GM23338 (cell line): ENCODE results near the gene GRID2.

Experiments
- EZH2 ChIP-seq: fragments of 200-600 bp; sonication (generic); IDR thresholded peaks from one replicate; pipeline ENCODE4 v1.8.0; 2017; ENCODE audit warnings: antibody characterized with exemption, mild to moderate bottlenecking, low read depth; ENCODE audit not compliant: unreplicated experiment
- EZH2phosphoT487 ChIP-seq: fragments of 200-600 bp; sonication (generic); IDR thresholded peaks from one replicate; pipeline ENCODE4 v1.8.1; 2018; ENCODE audit warnings: antibody characterized with exemption; ENCODE audit not compliant: unreplicated experiment
- JUNB ChIP-seq: IDR thresholded peaks from one replicate; pipeline ENCODE4 v1.6.1; 2016; ENCODE audit warnings: antibody characterized with exemption; ENCODE audit not compliant: unreplicated experiment
- ZNF331 ChIP-seq: fragments of 250-450 bp; sonication (Bioruptor Pico); IDR thresholded peaks from 2 replicates; pipeline ENCODE4 v1.5.0; 2020; ENCODE audit warnings: low read depth, mild to moderate bottlenecking, moderate library complexity
- TF ChIP-seq, protein P1 (sequence below), 2 experiments: fragments of 200-600 bp in 1 of 2; sonication (generic) in 1 of 2; conservative IDR thresholded peaks; 2 replicates each; pipeline versions ENCODE4 v1.5.1 to v1.6.1; 2016 to 2017; ENCODE audit warnings: antibody characterized with exemption in 2 of 2, low read depth in 2 of 2, mild to moderate bottlenecking in 2 of 2, moderate library complexity in 1 of 2
- TF ChIP-seq, protein P2 (sequence below): IDR thresholded peaks from one replicate; pipeline ENCODE4 v1.6.1; 2018; ENCODE audit warnings: antibody characterized with exemption; ENCODE audit not compliant: unreplicated experiment

DNA sequence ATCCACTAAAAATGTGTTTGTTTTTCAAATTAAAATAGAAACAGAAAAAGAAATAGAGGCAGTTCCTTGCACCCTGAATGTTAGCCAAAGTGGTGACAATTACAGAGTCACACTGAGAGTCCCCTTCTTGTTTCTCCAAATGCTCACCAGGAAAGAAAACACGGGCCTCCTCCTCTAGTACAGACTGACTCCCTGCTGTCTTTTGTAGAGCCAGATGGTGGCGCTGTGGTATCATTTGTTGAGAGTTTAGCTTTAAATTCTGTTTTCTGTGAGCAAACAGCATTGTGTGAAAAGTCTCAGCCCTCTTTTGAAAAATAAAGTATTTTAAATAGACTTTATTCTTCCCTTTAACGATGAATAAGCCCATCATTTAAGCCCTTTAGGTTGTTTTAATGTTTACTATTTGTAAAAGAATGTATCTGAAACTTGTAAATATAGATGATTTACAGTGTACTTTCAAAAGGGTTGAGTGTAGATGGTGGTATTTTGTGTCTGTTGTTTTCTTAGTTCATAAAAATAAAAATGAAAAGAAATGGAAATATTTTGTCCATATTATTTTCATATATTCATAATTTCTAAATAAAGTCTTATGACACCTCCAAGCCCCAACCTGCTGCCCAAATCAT is 1487.9 kb downstream of the GRID2 start:
- TF ChIP-seq, protein P1, sequence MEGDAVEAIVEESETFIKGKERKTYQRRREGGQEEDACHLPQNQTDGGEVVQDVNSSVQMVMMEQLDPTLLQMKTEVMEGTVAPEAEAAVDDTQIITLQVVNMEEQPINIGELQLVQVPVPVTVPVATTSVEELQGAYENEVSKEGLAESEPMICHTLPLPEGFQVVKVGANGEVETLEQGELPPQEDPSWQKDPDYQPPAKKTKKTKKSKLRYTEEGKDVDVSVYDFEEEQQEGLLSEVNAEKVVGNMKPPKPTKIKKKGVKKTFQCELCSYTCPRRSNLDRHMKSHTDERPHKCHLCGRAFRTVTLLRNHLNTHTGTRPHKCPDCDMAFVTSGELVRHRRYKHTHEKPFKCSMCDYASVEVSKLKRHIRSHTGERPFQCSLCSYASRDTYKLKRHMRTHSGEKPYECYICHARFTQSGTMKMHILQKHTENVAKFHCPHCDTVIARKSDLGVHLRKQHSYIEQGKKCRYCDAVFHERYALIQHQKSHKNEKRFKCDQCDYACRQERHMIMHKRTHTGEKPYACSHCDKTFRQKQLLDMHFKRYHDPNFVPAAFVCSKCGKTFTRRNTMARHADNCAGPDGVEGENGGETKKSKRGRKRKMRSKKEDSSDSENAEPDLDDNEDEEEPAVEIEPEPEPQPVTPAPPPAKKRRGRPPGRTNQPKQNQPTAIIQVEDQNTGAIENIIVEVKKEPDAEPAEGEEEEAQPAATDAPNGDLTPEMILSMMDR (conservative IDR thresholded peaks at IDR 0.05; ENCODE audit: low read depth in 2 of 2): peak; percentile 93 to 98
- no peak for TF ChIP-seq ZNF331
- no peak for TF ChIP-seq EZH2phosphoT487
- TF ChIP-seq, protein P2, sequence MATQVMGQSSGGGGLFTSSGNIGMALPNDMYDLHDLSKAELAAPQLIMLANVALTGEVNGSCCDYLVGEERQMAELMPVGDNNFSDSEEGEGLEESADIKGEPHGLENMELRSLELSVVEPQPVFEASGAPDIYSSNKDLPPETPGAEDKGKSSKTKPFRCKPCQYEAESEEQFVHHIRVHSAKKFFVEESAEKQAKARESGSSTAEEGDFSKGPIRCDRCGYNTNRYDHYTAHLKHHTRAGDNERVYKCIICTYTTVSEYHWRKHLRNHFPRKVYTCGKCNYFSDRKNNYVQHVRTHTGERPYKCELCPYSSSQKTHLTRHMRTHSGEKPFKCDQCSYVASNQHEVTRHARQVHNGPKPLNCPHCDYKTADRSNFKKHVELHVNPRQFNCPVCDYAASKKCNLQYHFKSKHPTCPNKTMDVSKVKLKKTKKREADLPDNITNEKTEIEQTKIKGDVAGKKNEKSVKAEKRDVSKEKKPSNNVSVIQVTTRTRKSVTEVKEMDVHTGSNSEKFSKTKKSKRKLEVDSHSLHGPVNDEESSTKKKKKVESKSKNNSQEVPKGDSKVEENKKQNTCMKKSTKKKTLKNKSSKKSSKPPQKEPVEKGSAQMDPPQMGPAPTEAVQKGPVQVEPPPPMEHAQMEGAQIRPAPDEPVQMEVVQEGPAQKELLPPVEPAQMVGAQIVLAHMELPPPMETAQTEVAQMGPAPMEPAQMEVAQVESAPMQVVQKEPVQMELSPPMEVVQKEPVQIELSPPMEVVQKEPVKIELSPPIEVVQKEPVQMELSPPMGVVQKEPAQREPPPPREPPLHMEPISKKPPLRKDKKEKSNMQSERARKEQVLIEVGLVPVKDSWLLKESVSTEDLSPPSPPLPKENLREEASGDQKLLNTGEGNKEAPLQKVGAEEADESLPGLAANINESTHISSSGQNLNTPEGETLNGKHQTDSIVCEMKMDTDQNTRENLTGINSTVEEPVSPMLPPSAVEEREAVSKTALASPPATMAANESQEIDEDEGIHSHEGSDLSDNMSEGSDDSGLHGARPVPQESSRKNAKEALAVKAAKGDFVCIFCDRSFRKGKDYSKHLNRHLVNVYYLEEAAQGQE: no peak
- no peak for TF ChIP-seq JUNB
- no peak for TF ChIP-seq EZH2
